ENCODE measurements around the gene RPLP2.

DNA sequence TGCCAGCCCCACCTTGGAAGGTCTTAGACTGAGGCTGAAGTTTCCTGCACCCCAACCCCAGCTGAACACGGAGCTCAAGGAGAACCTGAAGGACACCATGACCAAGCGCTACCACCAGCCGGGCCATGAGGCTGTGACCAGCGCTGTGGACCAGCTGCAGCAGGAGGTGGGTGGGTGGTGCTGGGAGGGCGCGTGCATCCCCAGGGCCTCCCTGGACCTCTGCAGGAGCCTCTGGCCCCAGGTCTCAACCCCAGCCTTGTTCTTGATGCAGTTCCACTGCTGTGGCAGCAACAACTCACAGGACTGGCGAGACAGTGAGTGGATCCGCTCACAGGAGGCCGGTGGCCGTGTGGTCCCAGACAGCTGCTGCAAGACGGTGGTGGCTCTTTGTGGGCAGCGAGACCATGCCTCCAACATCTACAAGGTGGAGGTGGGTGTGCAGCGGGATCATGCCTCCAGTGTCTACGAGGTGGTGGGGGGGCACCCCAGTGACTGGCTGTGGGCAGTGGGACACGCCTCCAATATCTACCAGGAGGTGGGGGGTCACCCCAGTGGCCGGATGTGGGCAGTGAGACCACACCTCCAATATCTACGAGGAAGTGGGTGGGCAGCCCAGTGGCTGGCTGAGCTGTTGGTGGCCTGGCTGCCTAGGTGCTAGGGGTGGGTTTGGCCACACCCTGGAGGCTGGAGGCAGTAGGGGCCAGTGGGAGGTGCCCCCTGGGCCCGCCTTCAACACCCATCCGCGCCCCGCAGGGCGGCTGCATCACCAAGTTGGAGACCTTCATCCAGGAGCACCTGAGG lies 27.6 kb downstream of the RPLP2 start:
- TF ChIP-seq CTCF (IDR thresholded peaks at IDR 0.05): no peak
- no peak for TF ChIP-seq EZH2 (IDR thresholded peaks at IDR 0.05)

All from neural progenitor cell (in vitro differentiated cells).